PC-9 (cell line): Measurements from ENCODE around the gene CEP120.

Experiments
- CTCF ChIP-seq: fragments of 200-600 bp; sonication (generic); conservative IDR thresholded peaks from 2 replicates; pipeline ENCODE4 v1.6.1; 2017; ENCODE audit warnings: mixed run types, antibody characterized with exemption, mild to moderate bottlenecking, moderate library complexity
- EZH2 ChIP-seq: fragments of 200-600 bp; sonication (generic); IDR thresholded peaks from 2 replicates; pipeline ENCODE4 v1.8.0; 2017; ENCODE audit warnings: antibody characterized with exemption, low read depth

GRCh38 chr5:123298335-123299030, 124.7 kb downstream of the CEP120 start:
- no peak for TF ChIP-seq CTCF
- TF ChIP-seq EZH2, result no peak
